Neural progenitor cell (in vitro differentiated cells): ENCODE measurements around the gene FBXO15.

Experiments
- CTCF ChIP-seq: fragments of 200-600 bp; sonication (generic); IDR thresholded peaks from 2 replicates; pipeline ENCODE4 v1.5.1; 2017; ENCODE audit warnings: antibody characterized with exemption, mild to moderate bottlenecking
- EZH2 ChIP-seq: fragments of 200-600 bp; sonication (generic); IDR thresholded peaks from 2 replicates; pipeline ENCODE4 v1.6.1; 2017; ENCODE audit warnings: antibody characterized with exemption, mild to moderate bottlenecking, moderate library complexity
- EZH2phosphoT487 ChIP-seq: fragments of 200-600 bp; sonication (generic); IDR thresholded peaks from 2 replicates; pipeline ENCODE4 v1.6.1; 2017; ENCODE audit warnings: antibody characterized with exemption

DNA sequence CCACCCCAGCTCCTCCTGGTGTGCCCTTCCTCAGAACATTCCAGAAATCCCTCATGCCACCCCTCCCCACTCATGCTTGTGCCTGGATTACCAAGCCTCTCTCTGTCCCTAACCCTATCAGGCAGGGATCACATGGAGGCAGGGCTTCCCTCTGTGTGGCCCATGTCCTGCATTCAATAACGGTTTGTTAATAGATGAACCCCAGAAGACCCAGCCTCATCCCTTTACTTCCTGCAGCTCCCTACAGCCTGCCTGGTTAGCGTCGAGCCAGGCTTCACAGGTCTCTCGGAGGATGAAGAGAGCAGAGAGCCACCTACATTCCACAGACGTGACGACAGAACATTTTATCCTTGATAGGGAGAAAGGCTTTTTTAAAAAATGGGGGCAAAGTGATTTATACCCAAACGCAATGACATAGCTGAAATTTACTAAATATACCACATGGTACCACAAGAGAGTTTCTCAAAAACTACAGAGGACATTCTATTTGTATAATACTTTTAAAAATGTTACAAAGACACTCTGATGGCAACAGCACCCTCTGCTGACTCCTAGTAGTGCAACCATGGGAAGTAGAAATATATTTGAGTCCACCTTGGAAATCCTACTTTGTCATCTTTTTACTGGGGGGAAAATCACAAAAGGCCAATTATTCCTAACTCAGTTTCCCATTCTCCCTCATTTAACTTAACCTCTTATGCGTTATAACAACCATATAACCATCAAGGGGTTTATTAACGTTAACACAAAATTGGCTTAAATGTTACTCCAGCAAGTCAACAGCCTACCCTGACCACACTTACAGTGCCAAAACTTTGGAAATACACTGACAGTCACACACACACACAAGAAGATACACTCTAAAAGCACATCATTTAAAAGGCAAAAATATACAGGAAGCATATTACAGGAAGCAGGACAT, 30.7 kb downstream of the FBXO15 start:
- TF ChIP-seq EZH2 (no peak), CTCF (peak; percentile 85), EZH2phosphoT487 (no peak)
